ENCODE measurements around the gene CNBD2. TPM values are rescaled to one million over a fixed set of nuclear protein-coding genes. Genes with fewer than 3 reads are reported as not detected.

CNBD2 gene
- total and polyA plus RNA-seq, 4 donors: 1.7 to 13.6 (median 5.4) TPM

DNA sequence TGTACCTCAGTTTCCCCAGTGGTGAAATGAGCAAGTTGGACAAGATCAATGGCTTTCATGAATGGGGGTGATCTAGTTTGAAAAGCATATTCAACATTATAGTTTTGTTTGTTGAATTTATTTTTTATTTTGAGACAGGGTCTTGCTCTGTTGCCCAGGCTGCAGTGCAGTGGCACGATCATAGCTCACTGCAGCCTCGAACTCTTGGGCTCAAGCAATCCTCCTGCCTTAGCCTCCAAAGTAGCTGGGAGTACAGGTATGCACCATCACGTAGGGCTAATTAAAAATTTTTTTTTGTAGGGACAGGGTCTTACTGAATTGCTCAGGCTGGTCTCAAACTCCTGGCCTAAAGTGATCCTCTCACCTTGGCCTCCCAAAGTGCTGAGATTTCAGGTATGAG, 63.4 kb downstream of the CNBD2 start:
- peaks cover 0 to 10% (median 0%) of the 10 kb centered on the region in 5 donors for H3K4me1 ChIP-seq (ENCODE audit: control insufficient read depth in 5 of 5, insufficient read depth in 5 of 5, low read length in 5 of 5)
- ATAC-seq (ENCODE audit: insufficient read depth, low FRiP score) (no peak), DNase-seq (no peak)
- no peaks in the 10 kb centered on the region for H3K9me3 ChIP-seq (ENCODE audit: control insufficient read depth in 4 of 4, insufficient read depth in 3 of 4, low read length in 3 of 4)
- TF ChIP-seq, protein P1, sequence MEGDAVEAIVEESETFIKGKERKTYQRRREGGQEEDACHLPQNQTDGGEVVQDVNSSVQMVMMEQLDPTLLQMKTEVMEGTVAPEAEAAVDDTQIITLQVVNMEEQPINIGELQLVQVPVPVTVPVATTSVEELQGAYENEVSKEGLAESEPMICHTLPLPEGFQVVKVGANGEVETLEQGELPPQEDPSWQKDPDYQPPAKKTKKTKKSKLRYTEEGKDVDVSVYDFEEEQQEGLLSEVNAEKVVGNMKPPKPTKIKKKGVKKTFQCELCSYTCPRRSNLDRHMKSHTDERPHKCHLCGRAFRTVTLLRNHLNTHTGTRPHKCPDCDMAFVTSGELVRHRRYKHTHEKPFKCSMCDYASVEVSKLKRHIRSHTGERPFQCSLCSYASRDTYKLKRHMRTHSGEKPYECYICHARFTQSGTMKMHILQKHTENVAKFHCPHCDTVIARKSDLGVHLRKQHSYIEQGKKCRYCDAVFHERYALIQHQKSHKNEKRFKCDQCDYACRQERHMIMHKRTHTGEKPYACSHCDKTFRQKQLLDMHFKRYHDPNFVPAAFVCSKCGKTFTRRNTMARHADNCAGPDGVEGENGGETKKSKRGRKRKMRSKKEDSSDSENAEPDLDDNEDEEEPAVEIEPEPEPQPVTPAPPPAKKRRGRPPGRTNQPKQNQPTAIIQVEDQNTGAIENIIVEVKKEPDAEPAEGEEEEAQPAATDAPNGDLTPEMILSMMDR (IDR thresholded peaks at IDR 0.05; ENCODE audit: control extremely low read depth, extremely low read depth): no peak
- H3K4me3 ChIP-seq: no peak overlapping the region
- no peak overlapping the region for H3K9ac ChIP-seq (ENCODE audit: insufficient read depth in 1 of 2, low read length in 2 of 2)
- H3K27ac ChIP-seq (ENCODE audit: low read depth in 1 of 2, low read length in 1 of 2): no peak overlapping the region
- 92 to 98% methylated on average over 3 of the region's 3 CpGs for WGBS, 2 donors
- no peaks in the 10 kb centered on the region for H3K27me3 ChIP-seq (ENCODE audit: control insufficient read depth in 3 of 3, insufficient read depth in 3 of 3, low read length in 2 of 3)
- no peaks in the 10 kb centered on the region for H3K36me3 ChIP-seq (ENCODE audit: control insufficient read depth in 4 of 4, insufficient read depth in 4 of 4, low read length in 4 of 4)

DNA sequence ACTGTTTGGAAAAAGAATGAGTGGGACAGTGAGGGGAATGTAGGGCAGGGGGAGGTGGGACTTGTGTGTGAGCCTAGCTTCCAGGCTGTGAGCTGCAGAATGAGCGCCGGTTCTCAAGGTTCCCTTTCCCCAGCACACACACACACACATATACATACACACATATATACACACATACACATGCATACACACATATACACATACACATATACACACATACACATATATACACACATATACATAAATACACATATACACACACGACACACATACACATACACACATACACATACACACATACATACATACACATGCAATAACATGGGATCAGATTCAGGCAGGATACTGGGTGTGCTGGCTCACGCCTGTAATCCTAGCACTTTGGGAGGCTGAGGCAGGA, 66.5 kb downstream of the CNBD2 start:
- H3K27me3 ChIP-seq (ENCODE audit: control insufficient read depth in 3 of 3, insufficient read depth in 3 of 3, low read length in 2 of 3): no peaks in the 10 kb centered on the region
- WGBS, 2 donors: 88 to 95% methylated on average over 4 of the region's 4 CpGs
- DNase-seq: no peak
- no peaks in the 10 kb centered on the region for H3K9me3 ChIP-seq (ENCODE audit: control insufficient read depth in 4 of 4, insufficient read depth in 3 of 4, low read length in 3 of 4)
- no peak overlapping the region for H3K9ac ChIP-seq (ENCODE audit: insufficient read depth in 1 of 2, low read length in 2 of 2)
- H3K4me1 ChIP-seq (ENCODE audit: control insufficient read depth in 5 of 5, insufficient read depth in 5 of 5, low read length in 5 of 5): peaks cover 0 to 10% (median 0%) of the 10 kb centered on the region in 5 donors
- H3K36me3 ChIP-seq (ENCODE audit: control insufficient read depth in 4 of 4, insufficient read depth in 4 of 4, low read length in 4 of 4): no peaks in the 10 kb centered on the region
- no peak overlapping the region for H3K4me3 ChIP-seq
- TF ChIP-seq, protein P1 (IDR thresholded peaks at IDR 0.05; ENCODE audit: control extremely low read depth, extremely low read depth): no peak
- no peak for ATAC-seq (ENCODE audit: insufficient read depth, low FRiP score)
- no peak overlapping the region for H3K27ac ChIP-seq (ENCODE audit: low read depth in 1 of 2, low read length in 1 of 2)

DNA sequence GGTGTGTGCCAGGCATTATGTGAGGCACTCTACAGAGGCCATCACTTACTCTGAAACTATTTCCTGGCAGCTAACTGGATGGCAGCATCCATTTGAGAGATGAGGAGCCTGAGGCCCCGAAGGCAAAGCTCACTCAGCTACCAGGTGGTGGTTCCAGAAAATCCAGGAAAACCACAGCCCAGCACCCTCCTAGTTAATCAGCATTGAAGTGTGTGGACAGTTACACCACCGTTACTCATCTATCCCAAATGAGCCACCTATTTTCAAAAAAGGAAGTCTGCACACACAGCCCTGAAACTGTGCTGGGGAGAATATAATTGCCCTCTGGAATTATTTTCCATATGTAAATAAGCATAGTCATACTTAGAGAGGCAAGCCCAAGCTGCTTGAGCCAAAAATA, 67.4 kb downstream of the CNBD2 start:
- TF ChIP-seq, protein P1 (IDR thresholded peaks at IDR 0.05; ENCODE audit: control extremely low read depth, extremely low read depth): no peak
- no peaks in the 10 kb centered on the region for H3K9me3 ChIP-seq (ENCODE audit: control insufficient read depth in 4 of 4, insufficient read depth in 3 of 4, low read length in 3 of 4)
- H3K36me3 ChIP-seq (ENCODE audit: control insufficient read depth in 4 of 4, insufficient read depth in 4 of 4, low read length in 4 of 4): no peaks in the 10 kb centered on the region
- no peak overlapping the region for H3K9ac ChIP-seq (ENCODE audit: insufficient read depth in 1 of 2, low read length in 2 of 2)
- H3K27me3 ChIP-seq (ENCODE audit: control insufficient read depth in 3 of 3, insufficient read depth in 3 of 3, low read length in 2 of 3): no peaks in the 10 kb centered on the region
- WGBS, 2 donors: 37 to 39% methylated on average over 2 of the region's 2 CpGs
- DNase-seq (no peak), ATAC-seq (ENCODE audit: insufficient read depth, low FRiP score) (no peak)
- peaks cover 0 to 2% (median 0%) of the 10 kb centered on the region in 5 donors for H3K4me1 ChIP-seq (ENCODE audit: control insufficient read depth in 5 of 5, insufficient read depth in 5 of 5, low read length in 5 of 5)
- no peak overlapping the region for H3K4me3 ChIP-seq
- no peak overlapping the region for H3K27ac ChIP-seq (ENCODE audit: low read depth in 1 of 2, low read length in 1 of 2)

DNA sequence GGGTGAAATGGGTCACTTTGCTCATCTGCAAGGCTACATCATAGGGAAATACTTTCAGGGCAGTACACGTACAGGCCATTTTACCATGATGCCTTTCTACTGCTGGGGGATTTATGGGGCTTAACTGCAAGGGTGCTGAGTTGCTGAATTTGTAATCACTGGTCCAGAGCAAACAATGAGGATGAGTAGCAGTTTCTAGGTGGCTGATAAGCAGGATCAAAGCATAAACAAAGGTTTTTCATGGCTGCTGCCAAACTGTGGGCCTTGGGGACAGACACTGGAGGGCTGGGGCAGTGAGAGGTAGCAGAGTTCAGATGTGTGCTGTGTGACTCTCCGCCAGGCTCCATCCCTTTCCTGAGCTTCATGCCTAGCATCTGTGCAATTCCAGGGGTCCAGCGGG, 68.3 kb downstream of the CNBD2 start:
- Histone ChIP-seq H3K36me3 (ENCODE audit: control insufficient read depth in 4 of 4, insufficient read depth in 4 of 4, low read length in 4 of 4) (no peaks in the 10 kb centered on the region), H3K9me3 (ENCODE audit: control insufficient read depth in 4 of 4, insufficient read depth in 3 of 4, low read length in 3 of 4) (no peaks in the 10 kb centered on the region), H3K9ac (ENCODE audit: insufficient read depth in 1 of 2, low read length in 2 of 2) (no peak overlapping the region), H3K27ac (ENCODE audit: low read depth in 1 of 2, low read length in 1 of 2) (no peak overlapping the region), H3K27me3 (ENCODE audit: control insufficient read depth in 3 of 3, insufficient read depth in 3 of 3, low read length in 2 of 3) (no peaks in the 10 kb centered on the region), H3K4me1 (ENCODE audit: control insufficient read depth in 5 of 5, insufficient read depth in 5 of 5, low read length in 5 of 5) (no peaks in the 10 kb centered on the region), H3K4me3 (no peak overlapping the region)
- DNase-seq: no peak
- 90 to 92% methylated on average over 3 of the region's 3 CpGs for WGBS, 2 donors
- TF ChIP-seq, protein P1 (IDR thresholded peaks at IDR 0.05; ENCODE audit: control extremely low read depth, extremely low read depth): no peak
- ATAC-seq (ENCODE audit: insufficient read depth, low FRiP score): no peak
